ENCODE data around the gene DLX4. TPM values are rescaled to one million over a fixed set of nuclear protein-coding genes. Genes with fewer than 3 reads are reported as not detected.
A peak's percentile ranks its signal among the peaks of the same experiment; 100 is the strongest.

The DLX4 gene
- total RNA-seq, 1 experiment from 2014 or later: 2.5 TPM

- Mint-ChIP-seq H3K9me3 (peaks cover 4 to 6% of the 10 kb centered on the region in 2 experiments; a peak in 4 of 5 replicates), H3K4me3 (no peak overlapping the region), H3K4me1 (peaks cover 12 to 46% of the 10 kb centered on the region in 2 experiments), H3K27me3 (ENCODE audit: low read depth) (peaks cover 97% of the 10 kb centered on the region), H3K36me3 (ENCODE audit: insufficient read depth in 1 of 3, low read depth in 3 of 3) (peaks cover 0 to 3% (median 2%) of the 10 kb centered on the region in 3 experiments; a peak in 3 of 7 replicates), H3K27ac (no peak overlapping the region)
- Histone ChIP-seq H4K8ac (replicated peaks; ENCODE audit: insufficient read length, low read depth, low read length) (no peak overlapping the region), H3K9me3 (ENCODE audit: control insufficient read depth, low read depth, low read length) (no peaks in the 10 kb centered on the region), H4K91ac (ENCODE audit: insufficient read length, low read depth, low read length) (no peak overlapping the region), H2BK12ac (ENCODE audit: insufficient read length, low read depth, low read length) (no peak overlapping the region), H3K18ac (ENCODE audit: insufficient read length, low read depth, low read length) (no peak overlapping the region), H3K9ac (ENCODE audit: extremely low read depth, insufficient read length, low read length) (no peak overlapping the region), H2AK5ac (ENCODE audit: insufficient read length, low read length) (no peak overlapping the region), H2BK15ac (ENCODE audit: low read depth, low read length) (no peak overlapping the region), H3K4me1 (ENCODE audit: insufficient read depth, low read length) (no peaks in the 10 kb centered on the region; the same call in 1 of the 2 replicates), H4K5ac (ENCODE audit: insufficient read length, low read depth, low read length) (no peak overlapping the region), H2BK120ac (ENCODE audit: low read depth, low read length, poor library complexity, severe bottlenecking) (no peak overlapping the region), H3K79me1 (ENCODE audit: insufficient read depth, low read depth, low read length, poor library complexity, severe bottlenecking) (no peaks in the 10 kb centered on the region), H3K4ac (ENCODE audit: low read depth, low read length) (no peak overlapping the region), H2AFZ (ENCODE audit: low read length) (no peak overlapping the region), H3K23me2 (ENCODE audit: insufficient read length, low read depth, low read length, poor library complexity, severe bottlenecking) (peaks cover 3% of the 10 kb centered on the region), H2BK5ac (ENCODE audit: insufficient read length, low read length) (no peak overlapping the region), H4K20me1 (ENCODE audit: control insufficient read depth, insufficient read depth, insufficient read length) (peaks cover under 1% of the 10 kb centered on the region), H3K23ac (ENCODE audit: insufficient read length, low read depth, low read length) (no peak overlapping the region), H2BK20ac (ENCODE audit: low read depth, low read length, poor library complexity, severe bottlenecking) (no peak overlapping the region), H3K27ac (ENCODE audit: insufficient read length, low read depth, low read length) (no peak overlapping the region), H3T11ph (ENCODE audit: low read length) (no peak overlapping the region), H3K56ac (ENCODE audit: insufficient read length, low read depth, low read length) (no peak overlapping the region), H3K14ac (ENCODE audit: insufficient read depth, low read length) (no peak overlapping the region), H3K79me2 (ENCODE audit: insufficient read depth, low read length) (no peaks in the 10 kb centered on the region), H3K4me2 (ENCODE audit: insufficient read depth, insufficient read length, low read length) (no peak overlapping the region), H3K27me3 (ENCODE audit: insufficient read depth, low read length) (peaks cover 45% of the 10 kb centered on the region)
- TF ChIP-seq CTCF (conservative IDR thresholded peaks at IDR 0.05): no peak
- DNase-seq: peak; percentile 31
- WGBS (ENCODE audit: extremely low coverage, insufficient read length, low lambda C conversion rate): no CpG with 5 or more reads among the region's 4 CpGs
These were observed 20.5 kb downstream of the DLX4 start for GRCh38 chr17:49989518-49989880.

All from H9 (cell line).